ENCODE measurements around the gene HOMER3. TPM values are rescaled to one million over a fixed set of nuclear protein-coding genes. Genes with fewer than 3 reads are reported as not detected.

Gene HOMER3
- total RNA-seq, 1 donor from 2014 or later, result 78.8 TPM

GRCh38 chr19:18915639-18916038, 25.4 kb downstream of the HOMER3 start:
- Mint-ChIP-seq H3K4me3 (peak overlapping the region; percentile 87), H3K4me1 (peaks cover 25% of the 10 kb centered on the region), H3K9me3 (no peaks in the 10 kb centered on the region), H3K27me3 (ENCODE audit: low read depth) (peaks cover 3% of the 10 kb centered on the region), H3K36me3 (ENCODE audit: low read depth) (peaks cover 6% of the 10 kb centered on the region), H3K27ac (ENCODE audit: unreplicated experiment) (no peak overlapping the region)
- TF ChIP-seq CTCF (conservative IDR thresholded peaks at IDR 0.05), result peak; percentile 52
- DNase-seq (ENCODE audit: low read depth, low spot score), result peak; percentile 35

GRCh38 chr19:18913466-18913865, 27.6 kb downstream of the HOMER3 start:
- peaks cover 8% of the 10 kb centered on the region for H3K4me1 Mint-ChIP-seq
- no peak for TF ChIP-seq CTCF (conservative IDR thresholded peaks at IDR 0.05)
- H3K9me3 Mint-ChIP-seq, result no peaks in the 10 kb centered on the region
- DNase-seq (ENCODE audit: low read depth, low spot score), result no peak
- H3K4me3 Mint-ChIP-seq, result no peak overlapping the region
- no peak overlapping the region for H3K27ac Mint-ChIP-seq (ENCODE audit: unreplicated experiment)
- no peaks in the 10 kb centered on the region for H3K27me3 Mint-ChIP-seq (ENCODE audit: low read depth)
- peaks cover 6% of the 10 kb centered on the region for H3K36me3 Mint-ChIP-seq (ENCODE audit: low read depth)

- H3K27me3 Mint-ChIP-seq (ENCODE audit: low read depth), result no peaks in the 10 kb centered on the region
- DNase-seq (ENCODE audit: low read depth, low spot score), result no peak
- H3K27ac Mint-ChIP-seq (ENCODE audit: unreplicated experiment), result no peak overlapping the region
- no peak for TF ChIP-seq CTCF (conservative IDR thresholded peaks at IDR 0.05)
- no peak overlapping the region for H3K4me3 Mint-ChIP-seq
- peaks cover 6% of the 10 kb centered on the region for H3K36me3 Mint-ChIP-seq (ENCODE audit: low read depth)
- H3K4me1 Mint-ChIP-seq, result peaks cover 4% of the 10 kb centered on the region
- no peaks in the 10 kb centered on the region for H3K9me3 Mint-ChIP-seq
These were observed 28.1 kb downstream of the HOMER3 start for GRCh38 chr19:18912933-18913332.

GRCh38 chr19:18910801-18911436, 30.1 kb downstream of the HOMER3 start:
- no peaks in the 10 kb centered on the region for H3K4me1 Mint-ChIP-seq
- no peaks in the 10 kb centered on the region for H3K9me3 Mint-ChIP-seq
- H3K4me3 Mint-ChIP-seq, result no peak overlapping the region
- DNase-seq (ENCODE audit: low read depth, low spot score), result no peak
- TF ChIP-seq CTCF (conservative IDR thresholded peaks at IDR 0.05), result no peak
- H3K36me3 Mint-ChIP-seq (ENCODE audit: low read depth), result peaks cover 6% of the 10 kb centered on the region
- H3K27me3 Mint-ChIP-seq (ENCODE audit: low read depth), result no peaks in the 10 kb centered on the region
- H3K27ac Mint-ChIP-seq (ENCODE audit: unreplicated experiment), result no peak overlapping the region

- no peak for TF ChIP-seq CTCF (conservative IDR thresholded peaks at IDR 0.05)
- no peak for DNase-seq (ENCODE audit: low read depth, low spot score)
- Mint-ChIP-seq H3K27me3 (ENCODE audit: low read depth) (no peaks in the 10 kb centered on the region), H3K36me3 (ENCODE audit: low read depth) (peaks cover 6% of the 10 kb centered on the region), H3K4me3 (no peak overlapping the region), H3K9me3 (no peaks in the 10 kb centered on the region), H3K27ac (ENCODE audit: unreplicated experiment) (no peak overlapping the region), H3K4me1 (no peaks in the 10 kb centered on the region)
These were observed 31.0 kb downstream of the HOMER3 start for GRCh38 chr19:18910010-18910409.
